Ishikawa (cell line): ENCODE data around the gene HCK.

Source experiments
- EP300 ChIP-seq: IDR thresholded peaks from 2 replicates; pipeline ENCODE4 v1.6.1; 2012; ENCODE audit warnings: borderline replicate concordance
- FOXM1 ChIP-seq: IDR thresholded peaks from 2 replicates; pipeline ENCODE4 v1.6.1; 2012; ENCODE audit warnings: low read depth, borderline replicate concordance
- NFIC ChIP-seq: IDR thresholded peaks from 2 replicates; pipeline ENCODE4 v1.6.1; 2012
- RAD21 ChIP-seq: IDR thresholded peaks from 2 replicates; pipeline ENCODE4 v1.6.1; 2012; ENCODE audit warnings: low read depth
- TAF1 ChIP-seq: IDR thresholded peaks from 2 replicates; pipeline ENCODE4 v1.6.1; 2012; ENCODE audit warnings: low read depth, mild to moderate bottlenecking
- YY1 ChIP-seq: IDR thresholded peaks from 2 replicates; pipeline ENCODE4 v1.6.1; 2012; ENCODE audit warnings: low read depth
- TF ChIP-seq, protein P1 (sequence below): IDR thresholded peaks from 2 replicates; pipeline ENCODE4 v1.6.1; 2012; ENCODE audit warnings: low read depth, mild to moderate bottlenecking

GRCh38 chr20:32009564-32009963, 42.5 kb upstream of the HCK start:
- TF ChIP-seq, protein P1, sequence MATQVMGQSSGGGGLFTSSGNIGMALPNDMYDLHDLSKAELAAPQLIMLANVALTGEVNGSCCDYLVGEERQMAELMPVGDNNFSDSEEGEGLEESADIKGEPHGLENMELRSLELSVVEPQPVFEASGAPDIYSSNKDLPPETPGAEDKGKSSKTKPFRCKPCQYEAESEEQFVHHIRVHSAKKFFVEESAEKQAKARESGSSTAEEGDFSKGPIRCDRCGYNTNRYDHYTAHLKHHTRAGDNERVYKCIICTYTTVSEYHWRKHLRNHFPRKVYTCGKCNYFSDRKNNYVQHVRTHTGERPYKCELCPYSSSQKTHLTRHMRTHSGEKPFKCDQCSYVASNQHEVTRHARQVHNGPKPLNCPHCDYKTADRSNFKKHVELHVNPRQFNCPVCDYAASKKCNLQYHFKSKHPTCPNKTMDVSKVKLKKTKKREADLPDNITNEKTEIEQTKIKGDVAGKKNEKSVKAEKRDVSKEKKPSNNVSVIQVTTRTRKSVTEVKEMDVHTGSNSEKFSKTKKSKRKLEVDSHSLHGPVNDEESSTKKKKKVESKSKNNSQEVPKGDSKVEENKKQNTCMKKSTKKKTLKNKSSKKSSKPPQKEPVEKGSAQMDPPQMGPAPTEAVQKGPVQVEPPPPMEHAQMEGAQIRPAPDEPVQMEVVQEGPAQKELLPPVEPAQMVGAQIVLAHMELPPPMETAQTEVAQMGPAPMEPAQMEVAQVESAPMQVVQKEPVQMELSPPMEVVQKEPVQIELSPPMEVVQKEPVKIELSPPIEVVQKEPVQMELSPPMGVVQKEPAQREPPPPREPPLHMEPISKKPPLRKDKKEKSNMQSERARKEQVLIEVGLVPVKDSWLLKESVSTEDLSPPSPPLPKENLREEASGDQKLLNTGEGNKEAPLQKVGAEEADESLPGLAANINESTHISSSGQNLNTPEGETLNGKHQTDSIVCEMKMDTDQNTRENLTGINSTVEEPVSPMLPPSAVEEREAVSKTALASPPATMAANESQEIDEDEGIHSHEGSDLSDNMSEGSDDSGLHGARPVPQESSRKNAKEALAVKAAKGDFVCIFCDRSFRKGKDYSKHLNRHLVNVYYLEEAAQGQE: no peak
- no peak for TF ChIP-seq NFIC
- no peak for TF ChIP-seq EP300
- TF ChIP-seq FOXM1: no peak
- TF ChIP-seq RAD21: no peak
- no peak for TF ChIP-seq TAF1
- TF ChIP-seq YY1: no peak
